ENCODE data around the gene PAX8. TPM values are rescaled to one million over a fixed set of nuclear protein-coding genes. Genes with fewer than 3 reads are reported as not detected.

The PAX8 gene
- total RNA-seq, 1 experiment from 2014 or later = not detected

Other genes with a start within 250 kb of the PAX8 start
- gene IL36B, start 226.1 kb downstream of the PAX8 start, total RNA-seq (2014; rRNA removed; shearing (Covaris generic)) = not detected in 2 replicates
- gene IL36RN, start 219.7 kb downstream of the PAX8 start, total RNA-seq (2014; rRNA removed; shearing (Covaris generic)) = not detected in 2 replicates
- gene IL1F10, start 211.0 kb downstream of the PAX8 start, total RNA-seq (2014; rRNA removed; shearing (Covaris generic)) = not detected in 2 replicates
- not detected in 2 replicates for gene IL1RN, start 151.3 kb downstream of the PAX8 start, total RNA-seq (2014; rRNA removed; shearing (Covaris generic))
- gene PSD4, start 105.0 kb downstream of the PAX8 start, total RNA-seq (2014; rRNA removed; shearing (Covaris generic)) = 1.7 and 3.2 TPM in 2 replicates
- gene ZNG1B, start 158.8 kb upstream of the PAX8 start, total RNA-seq (2014; rRNA removed; shearing (Covaris generic)) = 41.6 and 44.9 TPM in 2 replicates
- gene FOXD4L1, start 219.7 kb upstream of the PAX8 start, total RNA-seq (2014; rRNA removed; shearing (Covaris generic)) = not detected in 2 replicates

All from SJSA1 (cell line).